GM12873 (cell line): Measurements from ENCODE around the gene KCNS1.

ENCODE experiments used
- TF ChIP-seq, protein P1 (sequence below): IDR thresholded peaks from 2 replicates; pipeline ENCODE4 v1.5.1; 2012; ENCODE audit warnings: low read depth, mild to moderate bottlenecking, moderate library complexity, low read length, control low read depth; ENCODE audit not compliant: insufficient read depth; ENCODE audit errors: missing control alignments

The KCNS1 gene

DNA sequence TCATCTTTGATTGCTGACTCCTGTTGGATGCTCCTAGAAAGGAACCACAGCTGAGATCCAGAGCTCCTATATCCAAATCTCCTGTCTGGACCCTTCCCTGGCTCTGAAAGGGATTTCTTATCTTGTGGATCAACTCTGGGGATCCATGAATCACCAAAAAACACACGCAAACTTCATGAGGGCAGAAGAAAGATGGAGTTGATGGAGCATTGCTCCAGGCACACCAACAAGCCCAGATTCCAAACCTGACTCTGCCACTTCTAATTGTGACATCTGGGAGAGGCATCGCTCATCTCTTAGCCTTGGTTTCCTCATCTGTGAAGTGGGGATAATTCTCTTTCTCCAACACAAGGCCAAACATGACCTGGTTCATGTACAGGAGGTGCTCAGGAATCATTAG lies 6.7 kb downstream of the KCNS1 start:
- TF ChIP-seq, protein P1, sequence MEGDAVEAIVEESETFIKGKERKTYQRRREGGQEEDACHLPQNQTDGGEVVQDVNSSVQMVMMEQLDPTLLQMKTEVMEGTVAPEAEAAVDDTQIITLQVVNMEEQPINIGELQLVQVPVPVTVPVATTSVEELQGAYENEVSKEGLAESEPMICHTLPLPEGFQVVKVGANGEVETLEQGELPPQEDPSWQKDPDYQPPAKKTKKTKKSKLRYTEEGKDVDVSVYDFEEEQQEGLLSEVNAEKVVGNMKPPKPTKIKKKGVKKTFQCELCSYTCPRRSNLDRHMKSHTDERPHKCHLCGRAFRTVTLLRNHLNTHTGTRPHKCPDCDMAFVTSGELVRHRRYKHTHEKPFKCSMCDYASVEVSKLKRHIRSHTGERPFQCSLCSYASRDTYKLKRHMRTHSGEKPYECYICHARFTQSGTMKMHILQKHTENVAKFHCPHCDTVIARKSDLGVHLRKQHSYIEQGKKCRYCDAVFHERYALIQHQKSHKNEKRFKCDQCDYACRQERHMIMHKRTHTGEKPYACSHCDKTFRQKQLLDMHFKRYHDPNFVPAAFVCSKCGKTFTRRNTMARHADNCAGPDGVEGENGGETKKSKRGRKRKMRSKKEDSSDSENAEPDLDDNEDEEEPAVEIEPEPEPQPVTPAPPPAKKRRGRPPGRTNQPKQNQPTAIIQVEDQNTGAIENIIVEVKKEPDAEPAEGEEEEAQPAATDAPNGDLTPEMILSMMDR: no peak

- TF ChIP-seq, protein P1: no peak
These were observed 8.0 kb downstream of the KCNS1 start for GRCh38 chr20:45092898-45093297.

DNA sequence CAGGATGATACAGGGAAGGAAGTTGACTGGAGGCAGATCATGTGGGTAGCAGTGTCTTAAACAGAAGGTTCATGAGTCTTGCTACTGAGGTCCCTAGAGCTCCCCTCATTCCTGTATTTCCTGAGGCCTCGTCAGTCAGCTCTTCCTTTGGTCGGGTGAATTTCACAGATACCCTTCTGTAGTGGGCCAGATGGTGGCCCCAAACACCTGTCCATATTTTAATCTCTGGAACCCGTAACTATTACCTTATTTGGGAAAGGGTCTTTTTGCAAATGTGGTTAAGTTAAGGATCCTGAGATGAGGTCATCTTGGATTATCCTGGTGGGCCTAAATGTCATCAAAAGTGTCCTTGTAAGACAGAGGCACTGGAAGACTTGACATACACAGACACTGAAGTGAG lies 9.6 kb downstream of the KCNS1 start:
- TF ChIP-seq, protein P1: no peak

DNA sequence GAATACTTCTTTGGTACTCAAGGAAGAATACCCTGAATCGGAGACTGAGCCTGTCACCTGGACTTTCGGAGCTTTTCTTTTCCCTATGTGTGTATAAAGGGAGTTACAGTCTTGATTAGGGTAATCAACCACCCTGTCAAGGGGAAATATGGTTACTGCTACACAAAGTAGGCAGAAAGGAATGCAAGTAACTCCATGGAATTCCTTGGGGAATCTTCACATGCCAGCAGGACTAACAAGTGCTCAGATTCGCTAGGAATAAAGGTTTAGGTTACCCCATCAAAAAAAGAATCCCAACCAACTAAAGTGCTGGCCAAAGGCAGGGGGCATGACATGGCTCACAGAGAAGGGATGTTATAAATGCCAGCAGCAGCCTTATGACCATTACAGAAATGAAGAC lies 10.4 kb downstream of the KCNS1 start:
- TF ChIP-seq, protein P1: no peak

DNA sequence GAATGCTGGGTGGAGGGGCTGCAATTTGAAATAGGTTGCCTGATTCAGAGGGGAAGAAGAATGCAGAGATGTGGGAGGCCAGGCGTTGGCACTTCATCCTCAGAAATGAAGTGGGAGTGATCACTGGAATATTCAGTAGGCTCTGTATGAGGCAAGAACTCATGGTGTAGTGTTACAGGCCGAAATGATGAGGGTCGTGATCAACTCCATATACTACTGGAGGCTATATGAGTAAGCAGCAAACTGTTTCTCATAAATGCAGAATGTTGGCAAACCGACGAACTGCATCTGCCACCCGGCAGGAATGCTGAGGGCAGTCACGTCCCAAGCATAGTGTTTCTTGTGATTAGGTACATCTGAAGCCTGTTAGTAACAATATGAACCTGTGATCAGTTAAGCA lies 12.7 kb downstream of the KCNS1 start:
- TF ChIP-seq, protein P1: no peak

DNA sequence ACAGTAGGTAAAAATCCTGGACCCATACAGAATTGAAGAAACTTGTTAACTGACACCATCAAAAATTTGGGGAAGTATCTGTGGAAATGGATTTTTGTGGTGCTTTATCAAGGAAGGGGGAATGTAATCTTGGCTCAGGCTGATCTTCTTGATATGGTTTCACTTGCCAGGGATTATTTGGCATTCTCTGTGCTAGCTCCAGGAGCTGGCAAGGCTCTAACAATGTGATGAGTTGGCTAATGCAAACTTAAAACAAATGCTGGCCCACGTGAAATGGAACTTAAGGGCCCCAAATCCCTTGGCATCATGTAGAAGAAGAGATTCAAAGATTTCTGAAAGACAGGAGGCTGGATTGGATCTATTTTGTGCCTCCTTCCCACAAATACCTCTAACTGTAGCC lies 13.1 kb downstream of the KCNS1 start:
- TF ChIP-seq, protein P1: no peak

DNA sequence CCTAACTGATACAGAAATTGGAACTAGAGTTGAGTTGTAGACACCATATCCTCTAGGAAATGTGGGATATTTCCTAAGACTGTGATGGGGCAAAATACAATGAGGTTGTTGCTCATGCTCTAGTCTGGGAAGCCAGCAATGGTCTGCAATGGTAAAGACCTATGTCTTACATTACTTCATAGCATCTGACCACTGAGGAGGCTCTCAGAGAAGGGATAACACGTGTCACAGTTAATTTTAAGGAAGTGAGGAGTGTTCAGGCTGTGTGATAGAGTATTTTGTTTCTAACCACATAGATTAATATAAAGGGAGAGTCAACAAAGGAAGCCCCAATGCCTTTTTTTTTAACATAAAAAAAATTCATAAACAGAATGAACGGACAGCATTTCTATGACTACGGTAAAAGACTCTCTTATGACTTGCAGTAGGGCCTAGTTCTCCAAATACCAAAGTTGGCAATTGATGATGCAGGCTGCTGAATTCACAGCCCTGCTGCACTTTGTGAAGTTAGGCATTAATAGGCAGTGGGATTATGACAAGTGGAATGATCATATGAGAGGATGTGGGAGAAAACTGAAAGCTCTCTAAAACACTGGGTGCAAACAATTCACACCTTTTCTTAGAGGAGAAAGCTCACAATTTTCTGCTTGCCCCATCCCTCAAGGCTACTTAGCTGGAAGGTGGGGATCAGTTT lies 13.7 kb downstream of the KCNS1 start:
- TF ChIP-seq, protein P1: no peak
